HEK293 (cell line): ENCODE measurements around the gene TOP2A.

Experiments
- CTCF ChIA-PET: fragments of 350-600 bp; formaldehyde crosslinking; extraction: SDS; loops from one replicate; lab custom pipeline; 2021; ENCODE audit warnings: antibody characterized with exemption; lab: Yijun Ruan, JAX
- POLR2A ChIA-PET: fragments of 300-600 bp; formaldehyde crosslinking; extraction: SDS; loops from one replicate; lab custom pipeline; 2020; ENCODE audit warnings: antibody characterized with exemption, inconsistent platforms; lab: Yijun Ruan, JAX
- H3K27ac ChIP-seq: fragments of 200-500 bp; sonication (Bioruptor generic); 2 replicates; pipeline ENCODE4 v1.5.1; 2014; ENCODE audit warnings: low read depth, low read length, control low read depth, inconsistent platforms; ENCODE audit errors: extremely low read depth
- H3K36me3 ChIP-seq, 2 experiments: fragments of 200-500 bp in 1 of 2; sonication (Bioruptor generic) in 1 of 2; 1 replicate in 1 of 2; 2 replicates in 1 of 2; pipeline ENCODE4 v1.5.1; 2014 to 2017; ENCODE audit warnings: inconsistent platforms in 2 of 2, low read length in 2 of 2; ENCODE audit not compliant: control insufficient read depth in 2 of 2, insufficient read depth in 1 of 2
- H3K4me1 ChIP-seq: fragments of 200-500 bp; sonication (Bioruptor generic); 2 replicates; pipeline ENCODE4 v1.5.1; 2014; ENCODE audit warnings: mild to moderate bottlenecking, low read length, inconsistent platforms; ENCODE audit not compliant: control insufficient read depth, insufficient read depth
- H3K4me3 ChIP-seq: 2 replicates; pipeline ENCODE4 v1.5.1; 2011; ENCODE audit warnings: low read depth, mild to moderate bottlenecking, control low read depth, low read length, moderate library complexity
- H3K9me3 ChIP-seq: fragments of 200-500 bp; sonication (Bioruptor generic); 2 replicates; pipeline ENCODE4 v1.5.1; 2014; ENCODE audit warnings: low read depth, low read length, inconsistent platforms; ENCODE audit not compliant: control insufficient read depth, insufficient read depth
- AEBP2 ChIP-seq: fragments of 450-650 bp; formaldehyde crosslinking; IDR thresholded peaks from 2 replicates; pipeline ENCODE4 v1.5.1; 2016; ENCODE audit warnings: missing biosample characterization, missing genetic modification characterization, borderline replicate concordance
- SETDB1 ChIP-seq: IDR thresholded peaks from one replicate; pipeline ENCODE4 v1.6.1; 2017; ENCODE audit warnings: mild to moderate bottlenecking, low read length, moderate library complexity, mixed read lengths; ENCODE audit not compliant: insufficient read length
- TSHZ1 ChIP-seq: fragments of 450-650 bp; formaldehyde crosslinking; IDR thresholded peaks from 2 replicates; pipeline ENCODE4 v1.5.1; 2016; ENCODE audit warnings: missing biosample characterization, missing genetic modification characterization, borderline replicate concordance
- YY1 ChIP-seq: fragments of 450-650 bp; formaldehyde crosslinking; IDR thresholded peaks from 2 replicates; pipeline ENCODE4 v1.5.1; 2018; ENCODE audit warnings: missing biosample characterization, missing genetic modification characterization
- ZBTB10 ChIP-seq: fragments of 450-650 bp; formaldehyde crosslinking; IDR thresholded peaks from 2 replicates; pipeline ENCODE4 v1.5.1; 2016; ENCODE audit warnings: missing biosample characterization, missing genetic modification characterization
- ZBTB26 ChIP-seq: fragments of 450-650 bp; formaldehyde crosslinking; optimal IDR thresholded peaks from 2 replicates; pipeline ENCODE3; 2016; ENCODE audit warnings: missing biosample characterization, mild to moderate bottlenecking, missing genetic modification characterization
- ZEB2 ChIP-seq: fragments of 450-650 bp; formaldehyde crosslinking; IDR thresholded peaks from 2 replicates; pipeline ENCODE4 v1.5.1; 2016; ENCODE audit warnings: missing biosample characterization, missing genetic modification characterization
- ZNF239 ChIP-seq: fragments of 450-650 bp; formaldehyde crosslinking; IDR thresholded peaks from 2 replicates; pipeline ENCODE4 v1.5.1; 2016; ENCODE audit warnings: missing biosample characterization, missing genetic modification characterization
- ZNF266 ChIP-seq: fragments of 450-650 bp; formaldehyde crosslinking; IDR thresholded peaks from 2 replicates; pipeline ENCODE4 v1.5.1; 2016; ENCODE audit warnings: missing biosample characterization, missing genetic modification characterization, low read depth
- ZNF391 ChIP-seq: fragments of 450-650 bp; formaldehyde crosslinking; IDR thresholded peaks from 2 replicates; pipeline ENCODE4 v1.5.1; 2016; ENCODE audit warnings: low read depth, missing biosample characterization, missing genetic modification characterization, borderline replicate concordance
- ZNF426 ChIP-seq: fragments of 450-650 bp; formaldehyde crosslinking; IDR thresholded peaks from 2 replicates; pipeline ENCODE4 v1.5.1; 2017; ENCODE audit warnings: missing biosample characterization, missing genetic modification characterization, mild to moderate bottlenecking, inconsistent platforms, moderate library complexity
- ZNF529 ChIP-seq: fragments of 450-650 bp; formaldehyde crosslinking; IDR thresholded peaks from 2 replicates; pipeline ENCODE4 v1.5.1; 2017; ENCODE audit warnings: missing genetic modification characterization, missing biosample characterization; ENCODE audit not compliant: insufficient replicate concordance
- ZNF555 ChIP-seq: fragments of 450-650 bp; formaldehyde crosslinking; conservative IDR thresholded peaks from 2 replicates; pipeline ENCODE4 v1.5.1; 2017; ENCODE audit warnings: missing biosample characterization, mild to moderate bottlenecking, missing genetic modification characterization, inconsistent platforms
- ZNF558 ChIP-seq: fragments of 450-650 bp; formaldehyde crosslinking; IDR thresholded peaks from 2 replicates; pipeline ENCODE4 v1.5.1; 2016; ENCODE audit warnings: missing biosample characterization, missing genetic modification characterization
- ZNF623 ChIP-seq: fragments of 450-650 bp; formaldehyde crosslinking; IDR thresholded peaks from 2 replicates; pipeline ENCODE4 v1.5.1; 2016; ENCODE audit warnings: missing biosample characterization, missing genetic modification characterization
- ZNF704 ChIP-seq: fragments of 450-650 bp; formaldehyde crosslinking; IDR thresholded peaks from 2 replicates; pipeline ENCODE4 v1.5.1; 2016; ENCODE audit warnings: missing biosample characterization, missing genetic modification characterization
- ZNF830 ChIP-seq: fragments of 450-650 bp; IDR thresholded peaks from 2 replicates; pipeline ENCODE4 v1.5.0; 2018; ENCODE audit warnings: missing biosample characterization, missing genetic modification characterization, low read depth, mild to moderate bottlenecking, moderate library complexity

The TOP2A gene

GRCh38 chr17:40340880-40341807 lies 76.6 kb downstream of the TOP2A start (continued):
- peak; percentile 60 for TF ChIP-seq ZBTB10 (tag by site-specific recombination)
- TF ChIP-seq ZBTB26 (tag by site-specific recombination), result peak; percentile 69
- TF ChIP-seq ZNF704, result no peak
- no peak for TF ChIP-seq ZNF529 (tag by site-specific recombination)
- no peak for TF ChIP-seq ZNF391 (tag by site-specific recombination)
- no peak for TF ChIP-seq ZNF266
- TF ChIP-seq TSHZ1 (tag by site-specific recombination), result no peak
- no peak for TF ChIP-seq SETDB1
- TF ChIP-seq ZNF426 (tag by site-specific recombination), result no peak
- TF ChIP-seq ZNF830 (tag by site-specific recombination), result no peak

- Histone ChIP-seq H3K4me1 (peaks cover 25% of the 10 kb centered on the region), H3K9me3 (no peaks in the 10 kb centered on the region), H3K4me3 (no peak overlapping the region), H3K36me3 (peaks cover 0 to 4% of the 10 kb centered on the region in 2 experiments; a peak in 2 of 3 replicates), H3K27ac (no peak overlapping the region)
- TF ChIP-seq ZNF555 (tag by site-specific recombination), result no peak
- no peak for TF ChIP-seq ZEB2 (tag by site-specific recombination)
- TF ChIP-seq ZNF623 (tag by site-specific recombination), result peak; percentile 99
- TF ChIP-seq ZNF391 (tag by site-specific recombination), result no peak
- TF ChIP-seq AEBP2 (tag by site-specific recombination), result no peak
- no peak for TF ChIP-seq ZNF558 (tag by site-specific recombination)
- no peak for TF ChIP-seq YY1
- TF ChIP-seq ZNF239 (tag by site-specific recombination), result no peak
- POLR2A ChIA-PET, result interaction anchor here (1.0 to 2.0 kb wide), 6 partner anchors 12 to 52 kb away, joined by 3 to 15 read pairs (median 8); no protein-coding TSS in a partner anchor
- CTCF ChIA-PET, result interaction anchor here (0.7 to 2.1 kb wide), 5 partner anchors 13 to 38 kb away, joined by 3 to 7 read pairs (median 4); no protein-coding TSS in a partner anchor
Measured at GRCh38 chr17:40340327-40340726, 77.4 kb downstream of the TOP2A start.
